NCI-H2107 treated with DMSO at 0.1 percent for 48 hours (cell line): ENCODE results near the gene CSTF2.

Source experiments
- DNase-seq: peaks from one replicate; lab custom pipeline; 2025; ENCODE audit not compliant: unreplicated experiment; lab: John Stamatoyannopoulos, UW

CSTF2 gene

GRCh38 chrX:100870527-100870926 lies 50.3 kb downstream of the CSTF2 start:
- DNase-seq: no peak

- DNase-seq: no peak
Measured at GRCh38 chrX:100871594-100872560, 51.7 kb downstream of the CSTF2 start.

- DNase-seq: no peak
Measured at GRCh38 chrX:100874325-100874724, 54.1 kb downstream of the CSTF2 start, which contains the start of gene NOX1. Gene NOX1, minus strand, starts transcription at chrX:100874359. Its CDS starts 220 bp downstream, at chrX:100874139.

- no peak for DNase-seq
Measured at GRCh38 chrX:100880368-100880767, 60.2 kb downstream of the CSTF2 start.

GRCh38 chrX:100883654-100884053 lies 63.5 kb downstream of the CSTF2 start:
- DNase-seq: no peak
